Stimulated activated CD8-positive, alpha-beta memory T cell treated with anti-CD3 and anti-CD28 coated beads, Interleukin-12 subunit alpha, Interleukin-12 subunit beta, amount 100 ng/mL, for 1 hour (primary cell): Measurements from ENCODE around the gene MECR.
"Not testable (repeated sequence)": the region's sequence is repeated elsewhere in the genome, so short reads cannot be mapped to it uniquely, and the experiment has no call there.

Experiments used
- DNase-seq: peaks from one replicate; pipeline ENCODE4 v3.0.0-alpha.2; 2020; ENCODE audit warnings: low read depth

The MECR gene

DNA sequence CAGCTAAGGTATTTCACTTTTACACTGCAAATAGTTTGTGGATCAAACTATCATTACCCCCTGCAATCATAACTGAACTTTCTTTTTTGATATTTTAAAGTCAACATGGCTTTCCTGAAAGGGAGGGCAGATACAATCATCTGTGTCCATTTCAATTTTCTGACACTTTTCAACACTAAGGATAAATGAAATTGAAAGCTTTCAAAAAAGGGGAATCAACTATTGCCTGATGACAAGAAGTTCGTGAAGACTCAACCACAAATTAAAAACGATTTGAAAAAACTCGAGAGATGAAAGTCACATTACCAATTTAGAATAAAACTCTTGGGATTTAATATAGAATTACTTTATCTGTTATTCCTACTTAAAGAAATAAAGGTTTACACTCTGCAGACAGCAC, 60.8 kb downstream of the MECR start:
- no peak for DNase-seq

DNA sequence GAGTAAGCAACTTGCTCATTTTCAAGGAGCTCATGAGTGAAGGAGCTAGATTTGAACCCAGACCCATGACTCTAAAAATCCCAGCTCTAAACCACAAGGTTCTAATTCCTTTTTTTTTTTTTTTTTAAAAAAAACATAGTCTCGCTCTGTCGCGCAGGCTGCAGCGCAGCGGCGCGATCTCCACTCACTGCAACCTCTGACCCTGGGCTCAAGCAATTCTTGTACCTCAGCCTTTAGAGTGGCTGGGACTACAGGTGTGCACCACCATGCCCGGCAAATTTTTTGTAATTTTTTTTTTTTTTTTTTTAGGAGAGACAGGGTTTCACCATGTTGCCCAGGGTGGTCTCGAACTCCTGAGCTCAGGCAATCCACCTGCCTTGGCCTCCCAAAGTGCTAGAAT, 62.8 kb downstream of the MECR start:
- no peak for DNase-seq

DNA sequence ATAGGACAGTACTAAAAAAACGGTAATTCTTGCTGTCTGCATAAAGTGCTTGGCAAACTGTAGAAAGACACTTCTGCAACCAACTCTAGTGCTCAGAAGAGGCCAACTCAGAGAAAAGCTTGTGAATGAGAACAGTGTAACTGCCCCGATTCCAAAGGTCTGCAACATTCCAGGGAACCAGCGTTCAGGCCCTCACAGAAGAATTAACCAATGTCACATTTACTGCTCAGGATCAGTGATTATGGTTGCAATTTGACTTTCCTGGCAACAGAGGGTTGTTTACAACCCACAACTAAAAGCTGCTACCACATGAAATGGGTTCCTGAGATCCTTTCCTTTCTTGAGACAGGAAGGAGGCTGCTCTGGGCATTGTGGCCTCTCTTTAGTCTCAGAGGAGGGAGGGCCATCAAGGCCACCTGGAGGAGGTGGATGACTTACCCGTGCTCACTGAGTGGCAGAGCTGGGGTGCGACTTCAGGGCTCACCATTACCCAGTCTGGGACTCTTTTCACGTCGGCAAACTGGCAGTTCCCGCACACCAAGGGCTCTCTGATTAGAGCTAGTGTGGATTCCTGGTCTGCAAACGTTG, 64.3 kb downstream of the MECR start:
- DNase-seq = no peak

DNA sequence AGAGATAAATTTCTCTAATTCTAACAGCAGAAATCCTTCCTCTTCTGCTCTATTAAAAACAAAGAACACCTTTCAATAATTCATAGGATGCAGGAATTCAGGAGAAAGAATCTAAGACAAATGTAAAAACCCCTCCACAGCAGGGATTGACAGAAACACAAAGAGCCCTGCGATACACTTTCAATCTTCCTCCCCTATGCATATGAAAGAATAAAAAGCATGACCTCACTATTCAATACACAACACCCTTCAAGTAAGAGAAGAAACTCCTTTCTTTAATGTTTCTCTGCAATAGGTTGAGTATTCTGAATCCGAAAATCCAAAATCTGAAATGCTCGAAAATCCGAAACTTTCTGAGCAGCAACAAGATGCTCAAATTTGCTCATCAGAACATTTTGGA, 66.1 kb downstream of the MECR start:
- DNase-seq = no peak

DNA sequence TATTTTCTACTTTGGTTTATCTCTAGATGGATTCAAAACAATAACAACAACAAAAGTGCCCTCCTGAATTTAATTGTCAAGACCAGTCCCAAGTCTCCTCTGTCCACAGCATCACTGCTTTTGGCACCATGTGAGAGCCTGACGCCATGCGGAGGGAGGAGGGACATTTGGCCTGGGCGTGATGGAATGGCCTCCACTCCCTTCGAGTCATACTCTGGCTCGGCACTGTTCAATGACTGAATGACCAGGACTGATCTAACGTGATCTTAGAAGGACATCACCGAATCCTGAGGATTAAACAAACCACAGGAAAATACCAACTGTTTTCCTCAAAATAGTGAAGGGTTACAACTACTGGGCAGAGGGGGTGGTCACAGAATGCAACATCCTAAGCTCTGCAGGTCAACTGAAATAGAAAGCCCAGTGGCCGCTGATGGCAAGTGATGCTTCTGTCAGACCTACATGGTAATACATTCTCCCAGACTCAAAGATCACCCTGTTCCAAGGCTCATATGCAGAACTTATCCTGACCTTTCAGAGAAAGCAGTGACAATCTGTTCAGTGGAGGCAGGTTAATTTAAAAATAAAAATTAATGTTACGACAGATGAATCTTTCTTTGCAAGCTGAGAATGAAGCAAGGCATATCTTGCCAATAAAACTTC, 68.1 kb downstream of the MECR start:
- DNase-seq = no peak

DNA sequence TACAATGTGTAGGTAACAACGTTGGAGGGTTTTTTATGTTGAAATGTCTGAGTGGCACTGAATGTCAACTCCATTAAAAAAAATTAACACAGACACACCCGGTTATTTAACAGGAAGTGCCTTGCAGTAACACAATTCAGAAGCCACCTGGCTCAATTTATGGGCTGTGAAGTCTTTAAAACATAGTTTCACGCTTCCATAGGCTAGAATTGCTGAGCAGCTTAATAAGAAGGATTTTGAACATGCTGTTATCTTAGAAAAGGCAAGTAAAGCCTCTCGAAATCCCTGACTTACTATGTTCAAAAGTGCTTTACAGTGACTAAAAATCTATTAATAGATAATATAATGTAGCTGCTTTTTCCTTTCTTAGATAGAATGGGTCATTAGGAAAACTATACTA, 68.7 kb downstream of the MECR start:
- DNase-seq = no peak

DNA sequence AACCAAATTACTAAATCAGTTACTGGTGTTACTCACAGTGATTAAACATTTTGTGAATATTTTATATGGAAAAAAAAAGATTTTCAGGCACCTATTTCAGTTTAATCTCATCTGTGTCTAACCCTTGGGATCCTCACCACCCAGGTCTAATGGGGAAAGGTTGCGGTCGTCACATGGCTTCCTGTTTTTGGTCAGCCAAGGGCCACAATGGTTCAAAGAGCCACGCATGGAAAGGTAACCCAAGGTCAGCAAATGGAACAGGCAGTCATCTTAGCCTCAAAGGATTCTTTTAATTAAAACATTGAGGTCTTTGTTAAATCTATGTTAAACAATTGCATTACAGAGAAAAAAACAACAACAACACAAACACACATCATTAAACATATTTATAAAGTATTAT, 71.0 kb downstream of the MECR start:
- no peak for DNase-seq

DNA sequence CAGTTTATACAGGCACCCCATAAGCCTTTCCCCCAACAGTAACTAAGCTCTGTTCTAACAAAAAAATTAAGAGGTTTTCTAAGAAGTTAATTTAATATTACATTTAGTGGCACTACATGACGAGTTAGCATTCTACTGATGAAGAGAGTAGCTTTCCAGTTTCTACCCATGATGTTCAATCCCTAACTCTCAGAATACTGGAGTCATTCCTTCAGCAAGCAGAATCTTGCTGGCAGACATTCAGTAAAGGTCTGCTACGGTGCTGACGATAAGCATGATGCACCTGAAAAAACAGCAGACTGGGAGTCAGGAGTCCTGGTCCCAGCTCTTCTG, 73.5 kb downstream of the MECR start:
- DNase-seq = no peak

DNA sequence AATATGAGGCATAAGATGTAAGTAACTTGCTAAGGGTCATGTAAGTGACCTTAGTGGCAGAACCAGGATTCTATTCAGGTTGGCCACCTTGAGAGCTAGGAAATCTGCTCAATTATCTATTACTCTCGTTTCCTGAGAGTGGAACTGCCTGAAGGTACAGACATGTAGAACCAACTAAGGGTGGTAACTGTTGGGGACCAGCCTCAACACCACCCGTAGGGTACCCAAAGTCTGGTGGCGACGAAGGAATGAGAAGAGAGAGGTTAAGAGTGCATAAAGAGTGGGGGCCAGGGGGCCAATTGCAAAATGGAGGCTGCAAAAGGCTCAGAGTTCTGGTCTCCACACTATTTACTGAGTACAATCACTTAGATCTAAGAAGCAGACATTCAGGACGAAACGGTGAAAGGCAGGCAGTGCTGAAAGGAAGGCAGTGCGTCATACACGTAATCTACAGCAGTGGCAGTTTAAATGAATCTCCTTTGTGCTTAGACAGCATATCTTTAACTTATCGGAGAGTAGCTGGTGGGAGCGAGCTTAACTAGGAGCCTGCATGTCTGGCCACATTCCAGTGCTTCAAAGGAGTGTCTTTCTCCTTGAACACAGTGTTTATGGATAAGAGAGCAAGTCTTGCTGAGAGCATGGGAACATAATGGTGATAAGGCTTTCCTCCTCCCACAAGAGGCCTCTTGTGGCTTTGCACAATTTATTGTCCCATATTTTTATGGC, 74.0 kb downstream of the MECR start:
- DNase-seq = no peak

DNA sequence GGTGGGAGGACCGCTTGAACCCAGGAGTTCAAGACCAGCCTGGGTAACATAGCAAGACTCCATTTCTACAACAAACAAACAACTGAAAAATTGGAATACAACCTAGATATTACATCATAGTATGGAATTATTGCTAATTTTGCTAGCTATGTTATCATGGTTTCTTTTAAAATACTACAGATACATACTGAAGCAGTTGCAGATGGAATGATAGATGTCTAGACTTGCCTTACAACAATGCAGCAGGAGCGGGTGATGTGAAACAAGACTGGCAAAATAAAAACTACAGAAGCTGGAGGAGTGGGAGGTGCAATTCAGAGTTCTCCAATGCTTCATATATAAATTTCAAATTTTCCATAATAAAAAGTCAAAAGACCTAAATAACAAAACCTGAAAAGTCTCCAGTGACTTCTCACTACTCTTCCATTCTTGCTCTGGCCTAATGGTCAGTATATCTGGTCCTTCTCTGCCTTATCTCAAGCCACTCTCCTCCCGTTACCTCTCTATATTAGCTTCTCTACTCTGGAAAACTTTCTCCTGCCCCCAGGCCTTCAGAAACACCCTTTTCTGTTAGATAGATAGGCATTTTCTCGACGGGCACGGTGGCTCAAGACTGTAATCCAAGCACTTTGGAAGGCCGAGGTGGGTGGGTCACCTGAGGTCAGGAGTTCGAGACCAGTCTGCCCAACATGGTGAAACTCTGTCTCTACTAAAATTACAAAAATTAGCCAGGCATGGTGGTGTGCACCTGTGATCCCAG, 78.5 kb downstream of the MECR start:
- DNase-seq = no peak

DNA sequence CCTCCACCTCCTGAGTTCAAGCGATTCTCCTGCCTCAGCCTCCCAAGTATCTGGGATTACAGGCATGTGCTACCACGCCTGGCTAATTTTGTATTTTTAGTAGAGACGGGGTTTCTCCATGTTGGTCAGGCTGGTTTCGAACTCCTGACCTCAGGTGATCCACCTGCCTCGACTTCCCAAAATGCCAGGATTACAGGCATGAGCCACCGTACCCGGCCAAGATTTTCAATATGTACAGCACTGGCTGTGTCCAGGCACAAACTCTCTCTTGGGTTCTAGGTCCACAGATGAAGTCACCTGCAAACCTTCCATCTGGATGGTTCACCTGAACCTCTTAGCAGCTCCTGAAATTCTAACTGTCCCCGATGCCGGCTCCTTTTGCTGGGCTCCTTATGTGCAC, 80.4 kb downstream of the MECR start:
- DNase-seq = not testable (repeated sequence)

DNA sequence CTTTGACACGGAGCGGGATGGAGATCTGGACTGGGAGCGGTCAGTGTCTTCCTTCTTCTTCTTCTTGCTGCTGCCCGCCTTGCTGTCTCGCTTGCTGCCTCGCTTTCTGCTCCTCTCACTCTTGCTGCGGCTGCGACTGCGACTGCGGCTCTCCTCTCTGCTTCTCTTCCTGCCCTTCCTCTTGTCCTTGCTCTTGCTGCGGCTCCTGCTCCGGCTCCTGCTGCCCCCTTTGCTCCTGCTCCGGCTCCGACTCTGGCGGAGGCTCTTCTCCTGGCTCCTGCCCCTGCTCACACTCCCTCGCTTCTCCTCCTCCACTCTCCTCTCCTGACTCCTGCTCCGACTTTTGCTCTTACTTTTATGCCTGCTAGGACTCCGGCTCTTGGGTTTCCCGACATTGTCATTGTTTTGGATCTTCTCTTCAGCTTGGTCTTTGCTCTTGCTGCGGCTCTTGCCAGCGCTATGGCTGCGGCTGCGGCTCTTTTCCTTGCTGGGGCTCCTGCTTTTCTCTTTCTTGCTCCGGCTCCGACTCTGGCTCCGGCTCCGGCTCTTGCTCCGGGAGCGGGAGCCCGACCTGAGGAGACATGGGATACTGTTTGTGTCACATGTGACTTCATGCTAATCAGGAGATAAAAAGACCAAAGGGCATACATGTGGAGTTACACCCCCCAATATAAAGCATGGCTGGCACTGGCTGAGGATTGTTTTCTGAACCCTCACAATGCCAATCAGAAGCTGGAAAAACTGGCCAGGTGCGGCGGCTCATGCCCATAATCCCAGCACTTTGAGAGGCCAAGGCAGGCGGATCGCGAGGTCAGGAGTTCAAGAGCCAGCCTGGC, 81.9 kb downstream of the MECR start:
- DNase-seq = no peak

DNA sequence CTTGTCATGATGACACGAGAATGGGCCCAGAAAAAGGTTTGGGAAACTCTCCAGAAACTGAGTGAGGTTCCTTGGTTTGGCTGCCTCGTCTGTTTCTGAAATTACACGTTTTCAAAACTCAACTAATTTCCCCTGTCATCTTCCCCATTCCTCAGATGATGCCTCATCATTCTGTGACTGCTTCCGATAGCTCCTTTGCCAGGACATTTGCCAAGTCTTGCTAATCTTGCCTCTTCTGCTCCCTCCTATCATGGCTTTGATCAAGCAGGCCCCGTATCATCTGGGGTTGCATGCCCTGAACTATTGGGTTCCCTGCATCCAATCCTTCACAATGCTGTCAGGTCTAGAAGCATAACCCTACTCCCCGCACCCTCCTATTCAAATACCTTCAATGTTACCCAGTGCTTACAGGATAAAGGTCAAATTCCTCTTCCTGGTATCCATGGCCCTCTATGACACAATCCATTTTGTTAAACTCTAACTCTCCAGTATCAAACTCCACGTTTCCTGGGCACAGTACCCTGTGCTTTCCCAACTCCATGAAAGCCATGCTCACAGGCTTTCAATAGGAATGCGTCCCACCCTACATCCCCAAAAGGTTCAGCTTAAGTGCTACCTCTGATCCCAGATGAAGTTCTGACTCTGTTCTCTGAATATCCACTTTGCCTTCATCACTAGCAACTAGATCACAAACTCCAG, 84.8 kb downstream of the MECR start:
- no peak for DNase-seq

DNA sequence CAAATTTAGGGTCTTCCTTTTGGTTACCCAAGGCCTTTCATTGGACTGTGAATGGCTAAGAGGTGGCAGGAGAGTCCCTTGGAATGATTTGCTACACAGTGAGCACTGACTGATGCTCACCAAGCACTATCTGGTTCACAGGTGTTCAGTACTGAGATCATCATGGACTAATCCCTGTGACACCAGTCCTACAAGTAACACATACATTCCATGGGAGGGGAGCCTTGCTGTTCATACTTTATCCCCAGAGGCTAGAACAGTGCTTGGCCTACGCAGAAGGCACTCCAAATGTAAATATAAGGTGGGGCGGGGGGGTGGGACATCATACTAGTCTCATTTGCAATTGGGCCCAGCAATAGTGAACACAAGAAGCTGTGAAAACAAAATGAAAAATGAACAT, 86.6 kb downstream of the MECR start:
- DNase-seq = no peak

DNA sequence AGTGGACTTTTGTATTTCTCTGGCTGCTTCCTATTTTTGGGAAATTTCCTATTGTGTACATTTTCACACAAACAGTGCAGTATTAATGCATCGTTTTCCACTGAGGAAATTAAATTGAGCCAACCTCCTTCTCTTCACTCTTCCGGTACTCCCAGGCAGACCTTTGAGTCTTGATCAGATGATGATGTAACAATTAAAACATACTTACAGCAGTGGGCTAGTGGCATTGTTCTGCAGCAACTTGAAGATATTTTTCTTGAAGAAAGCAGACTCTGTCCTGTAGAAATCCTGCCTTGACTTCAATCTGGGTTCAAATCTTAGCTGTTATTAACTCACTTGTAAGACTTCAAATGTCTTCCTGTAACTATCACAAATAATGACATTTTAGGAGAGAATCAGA, 88.0 kb downstream of the MECR start:
- DNase-seq = no peak
